IMR-90 (cell line): ENCODE measurements around the gene C2orf92. TPM values are rescaled to one million over a fixed set of nuclear protein-coding genes. Genes with fewer than 3 reads are reported as not detected.

Source experiments
- ATAC-seq: fragments of 200-7000 bp; cut with Tn5 transposase; 2 replicates; pipeline ENCODE4 v1.9.1; 2020; ENCODE audit warnings: low read depth, mild to moderate bottlenecking, moderate library complexity
- BruUV-seq: library from RNA; stranded (reverse); fragments of 400-500 nt; replicated peaks from 2 replicates; lab custom pipeline; 2021; lab: Mats Ljungman, UMichigan
- CTCF ChIA-PET: fragments of 300-600 bp; formaldehyde crosslinking; extraction: SDS; loops from one replicate; lab custom pipeline; 2021; ENCODE audit warnings: antibody characterized with exemption; lab: Yijun Ruan, JAX
- POLR2A ChIA-PET: fragments of 300-600 bp; sonication (Branson Sonifier 250); formaldehyde crosslinking; loops from one replicate; lab custom pipeline; 2022; ENCODE audit warnings: antibody characterized with exemption; ENCODE audit not compliant: unreplicated experiment; lab: Charles Lee
- DNase-seq: peaks from one replicate; pipeline ENCODE4 v3.0.0; 2013
- H2AFZ ChIP-seq: replicated peaks from 2 replicates; pipeline ENCODE3; 2013; ENCODE audit warnings: low read length, mild to moderate bottlenecking; ENCODE audit not compliant: poor library complexity
- H2AK5ac ChIP-seq: 2 replicates; pipeline ENCODE4 v1.6.1; 2013; ENCODE audit warnings: low read depth, low read length, inconsistent platforms
- H2AK9ac ChIP-seq: replicated peaks from 2 replicates; pipeline ENCODE3; 2013; ENCODE audit warnings: mild to moderate bottlenecking, low read depth, low read length, moderate library complexity; ENCODE audit not compliant: poor library complexity
- H2BK120ac ChIP-seq: 2 replicates; pipeline ENCODE4 v1.6.1; 2013; ENCODE audit warnings: low read depth, low read length, inconsistent platforms
- H2BK15ac ChIP-seq: 3 replicates; pipeline ENCODE4 v1.6.1; 2013; ENCODE audit warnings: low read depth, low read length, inconsistent platforms
- H2BK20ac ChIP-seq: 2 replicates; pipeline ENCODE4 v1.6.1; 2013; ENCODE audit warnings: low read depth, mild to moderate bottlenecking, inconsistent platforms, low read length, moderate library complexity
- H2BK5ac ChIP-seq: 2 replicates; pipeline ENCODE4 v1.6.1; 2013; ENCODE audit warnings: mild to moderate bottlenecking, low read depth, low read length, inconsistent platforms; ENCODE audit not compliant: poor library complexity, severe bottlenecking
- H3K14ac ChIP-seq: replicated peaks from 2 replicates; pipeline ENCODE4 v1.6.1; 2013; ENCODE audit warnings: low read depth, low read length, inconsistent platforms
- H3K18ac ChIP-seq: 2 replicates; pipeline ENCODE4 v1.6.1; 2013; ENCODE audit warnings: low read depth, low read length, control low read depth
- H3K23ac ChIP-seq: 2 replicates; pipeline ENCODE4 v1.6.1; 2013; ENCODE audit warnings: low read depth, low read length, inconsistent platforms
- H3K27ac ChIP-seq: 2 replicates; pipeline ENCODE4 v1.5.1; 2013; ENCODE audit warnings: mild to moderate bottlenecking, control low read depth, low read length; ENCODE audit not compliant: insufficient read depth
- H3K27me3 ChIP-seq: 2 replicates; pipeline ENCODE4 v1.6.1; 2013; ENCODE audit warnings: low read length; ENCODE audit not compliant: control insufficient read depth, insufficient read depth
- H3K36me3 ChIP-seq: 2 replicates; pipeline ENCODE4 v1.6.1; 2013; ENCODE audit warnings: low read length, mixed read lengths; ENCODE audit not compliant: control insufficient read depth, insufficient read depth
- H3K4ac ChIP-seq: 2 replicates; pipeline ENCODE4 v1.6.1; 2013; ENCODE audit warnings: low read depth, low read length, inconsistent platforms
- H3K4me1 ChIP-seq: 2 replicates; pipeline ENCODE4 v1.6.1; 2013; ENCODE audit warnings: low read length, mixed read lengths; ENCODE audit not compliant: control insufficient read depth, insufficient read depth
- H3K4me2 ChIP-seq: 2 replicates; pipeline ENCODE4 v1.6.1; 2013; ENCODE audit warnings: low read depth, mild to moderate bottlenecking, control low read depth, low read length, moderate library complexity
- H3K4me3 ChIP-seq: 2 replicates; pipeline ENCODE4 v1.5.1; 2013; ENCODE audit warnings: low read depth, mild to moderate bottlenecking, control low read depth, low read length, moderate library complexity; ENCODE audit not compliant: insufficient read depth
- H3K56ac ChIP-seq: 2 replicates; pipeline ENCODE4 v1.6.1; 2013; ENCODE audit warnings: low read length, inconsistent platforms; ENCODE audit not compliant: insufficient read depth; ENCODE audit errors: extremely low read depth
- H3K79me1 ChIP-seq, 2 experiments: 2 replicates each; pipeline ENCODE4 v1.6.1; 2013; ENCODE audit warnings: low read length in 2 of 2, inconsistent platforms in 1 of 2, low read depth in 1 of 2
- H3K9ac ChIP-seq: 2 replicates; pipeline ENCODE4 v1.6.1; 2013; ENCODE audit warnings: low read depth, low read length, control low read depth
- H3K9me1 ChIP-seq: 2 replicates; pipeline ENCODE4 v1.6.1; 2013; ENCODE audit warnings: low read length, inconsistent platforms; ENCODE audit not compliant: insufficient read depth
- H3K9me3 ChIP-seq: 2 replicates; pipeline ENCODE4 v1.6.1; 2013; ENCODE audit warnings: low read length; ENCODE audit not compliant: control insufficient read depth, insufficient read depth
- H4K20me1 ChIP-seq: 2 replicates; pipeline ENCODE4 v1.6.1; 2013; ENCODE audit warnings: low read length, inconsistent platforms; ENCODE audit not compliant: insufficient read depth
- H4K5ac ChIP-seq: 2 replicates; pipeline ENCODE4 v1.6.1; 2013; ENCODE audit warnings: mild to moderate bottlenecking, low read depth, low read length, control low read depth
- H4K8ac ChIP-seq, 2 experiments: 2 replicates each; pipeline ENCODE4 v1.6.1; 2013; ENCODE audit warnings: low read depth in 2 of 2, low read length in 2 of 2, control low read depth in 1 of 2, inconsistent platforms in 1 of 2
- H4K91ac ChIP-seq: 2 replicates; pipeline ENCODE4 v1.6.1; 2013; ENCODE audit warnings: low read depth, low read length, inconsistent platforms; ENCODE audit not compliant: insufficient read depth
- CHD1 ChIP-seq: IDR thresholded peaks from 2 replicates; pipeline ENCODE4 v1.6.1; 2012; ENCODE audit warnings: low read depth, low read length, improper control_type of control experiment
- MAZ ChIP-seq: IDR thresholded peaks from 2 replicates; pipeline ENCODE4 v1.6.1; 2012; ENCODE audit warnings: low read depth, mild to moderate bottlenecking, low read length, improper control_type of control experiment, moderate library complexity, borderline replicate concordance
- WGBS, 2 experiments: methylation state at CpG; one replicate each; pipeline versions ENCODE4 v1.1.5 to v1.1.7; 2013; ENCODE audit warnings: missing lambda C conversion rate in 2 of 2; ENCODE audit not compliant: insufficient read length in 1 of 2; ENCODE audit errors: extremely low coverage in 2 of 2; 5-methylcytosine and 5-hydroxymethylcytosine counted together
- dilution Hi-C: fragments of 300-500 bp; cut with HindIII; formaldehyde crosslinking; loops from one replicate; pipeline ENCODE4 v1.14.3; 2018; ENCODE audit warnings: low sequenced_read_pairs; ENCODE audit not compliant: unreplicated experiment
- in situ Hi-C: fragments of 300-500 bp; cut with MboI; formaldehyde crosslinking; loops from 3 replicates; pipeline ENCODE4 v1.14.3; 2019; ENCODE audit warnings: low sequenced_read_pairs, inconsistent platforms, mixed read lengths
- intact Hi-C: fragments of 100-400 bp; cut with micrococcal nuclease; formaldehyde crosslinking; loops from 2 replicates; pipeline ENCODE4 v1.10.0; 2022
- microRNA-seq, 2 experiments: library from miRNA; stranded (forward) in 1 of 2; unstranded in 1 of 2; fragments of 10-50 nt in 1 of 2; fragments of <30 nt in 1 of 2; gene quantifications in 1 of 2; microRNA quantifications in 1 of 2; one replicate each; pipeline versions ENCODE3 to v1.1.0; 2013 to 2020; ENCODE audit not compliant: insufficient read depth in 1 of 2, insufficient read length in 1 of 2, unreplicated experiment in 1 of 2
- polyA plus RNA-seq, 3 experiments: library from polyadenylated mRNA; depleted of rRNA; stranded (reverse); fragments of >200 nt; gene quantifications; 2 replicates each; pipeline ENCODE4 v1.2.3, GENCODE V29; 2012; ENCODE audit warnings: low replicate concordance in 1 of 3
- small RNA-seq, 5 experiments: library from RNA; depleted of rRNA; stranded (forward); fragments of <200 nt; gene quantifications; one replicate each; pipeline ENCODE3, GENCODE V24; 2012
- total RNA-seq: library from RNA; depleted of rRNA; stranded (reverse); fragments of >200 nt; gene quantifications from 2 replicates; pipeline ENCODE4 v1.2.3, GENCODE V29; 2012; rRNA removed

Gene C2orf92
- total and polyA plus RNA-seq, 2 of the 4 experiments (the other 2 are of a cell fraction), result 0.90 to 2.5 TPM

GRCh38 chr2:97751752-97752151, 82.2 kb downstream of the C2orf92 start:
- H2AK9ac ChIP-seq, result no peak overlapping the region
- no peak overlapping the region for H2AFZ ChIP-seq
- peaks cover 7% of the 10 kb centered on the region for H3K36me3 ChIP-seq
- H3K4me1 ChIP-seq, result peaks cover 7% of the 10 kb centered on the region; the same call in 1 of the 2 replicates
- in situ Hi-C loops, result no loop called here
- H3K23ac ChIP-seq, result no peak overlapping the region
- no peak overlapping the region for H2BK20ac ChIP-seq
- H3K4me3 ChIP-seq, result no peak overlapping the region
- ChIA-PET POLR2A (no interaction called here), CTCF (interaction anchor here (1.4 kb wide), 1 partner anchor 55 kb away, joined by 4 read pairs; no protein-coding TSS in a partner anchor)
- intact Hi-C loops, result no loop called here
- no peak overlapping the region for H4K5ac ChIP-seq
- no peaks in the 10 kb centered on the region for H3K27me3 ChIP-seq
- H3K56ac ChIP-seq, result no peak overlapping the region
- H3K79me1 ChIP-seq, result no peaks in the 10 kb centered on the region
- no peak overlapping the region for H3K4me2 ChIP-seq
- ATAC-seq (peak; percentile 48), DNase-seq (peak; percentile 53)
- no peaks in the 10 kb centered on the region for H3K9me3 ChIP-seq
- H4K8ac ChIP-seq, result no peak overlapping the region
- dilution Hi-C loops, result no loop called here
- peak overlapping the region; percentile 43; the same call in 1 of the 2 replicates for H3K18ac ChIP-seq
- BruUV-seq, result no TSS peak
- no peaks in the 10 kb centered on the region for H4K20me1 ChIP-seq
- no peak overlapping the region for H2BK120ac ChIP-seq
- peaks cover 3% of the 10 kb centered on the region; the same call in 1 of the 2 replicates for H3K9me1 ChIP-seq
- peak overlapping the region; percentile 5; the same call in 1 of the 2 replicates for H3K27ac ChIP-seq
- no peak overlapping the region for H3K4ac ChIP-seq
- H2AK5ac ChIP-seq, result no peak overlapping the region
- no peak overlapping the region for H3K14ac ChIP-seq
- no peak overlapping the region for H4K91ac ChIP-seq
- TF ChIP-seq MAZ, result 0 out of 2 replicates have a peak, but pooled peaks have one; percentile 32
- TF ChIP-seq CHD1, result no peak
- no peak overlapping the region for H3K9ac ChIP-seq
- no peak overlapping the region for H2BK15ac ChIP-seq
- WGBS, 2 experiments, result no CpG with 5 or more reads among the region's 3 CpGs
- no peak overlapping the region for H2BK5ac ChIP-seq

Small RNAs within 50 kb of the gene (microRNA-seq; reads per million reads assigned to microRNA genes)
- gene RNU4-8P (ENCODE audit: insufficient read depth, insufficient read length), result not detected

Small RNAs within 50 kb of the gene (small RNA-seq; reads per million reads assigned to genes)
- gene RNU4-8P, result 0 to 0.07 (median 0) reads per million in 5 experiments

Other genes starting within 250 kb of the C2orf92 start
- 11.7 and 19.4 TPM in 2 replicates for gene ANKRD36B, start 79.8 kb upstream of the C2orf92 start, total RNA-seq
- gene ANKRD36B, start 79.8 kb upstream of the C2orf92 start, polyA plus RNA-seq (2012; rRNA removed), result 3.2 and 4.2 TPM in 2 replicates
- 140 and 148 TPM in 2 replicates for gene COX5B, start 23.7 kb upstream of the C2orf92 start, total RNA-seq
- 272 and 341 TPM in 2 replicates for gene COX5B, start 23.7 kb upstream of the C2orf92 start, polyA plus RNA-seq (2012; rRNA removed)
- gene ACTR1B, start 5.7 kb upstream of the C2orf92 start, total RNA-seq, result 34.2 and 40.5 TPM in 2 replicates
- gene ACTR1B, start 5.7 kb upstream of the C2orf92 start, polyA plus RNA-seq (2012; rRNA removed), result 62.4 and 68.8 TPM in 2 replicates
- gene ZAP70, start 43.9 kb downstream of the C2orf92 start, total RNA-seq, result under 0.01 TPM in 1 of 2 replicates, not detected in the other
- 0.09 TPM in 2 replicates for gene ZAP70, start 43.9 kb downstream of the C2orf92 start, polyA plus RNA-seq (2012; rRNA removed)